ENCODE data around the gene MRC1.
A peak's percentile ranks its signal among the peaks of the same experiment; 100 is the strongest.

MRC1 gene

GRCh38 chr10:17850501-17850900 is 41.4 kb downstream of the MRC1 start:
- no peak overlapping the region for H3K4me3 ChIP-seq (ENCODE audit: low read depth, low read length)
- no peak for TF ChIP-seq CTCF (IDR thresholded peaks at IDR 0.05; ENCODE audit: low read depth, low read length, missing control alignments)
- no peak for DNase-seq (ENCODE audit: low read depth)

GRCh38 chr10:17851611-17852010 is 42.5 kb downstream of the MRC1 start:
- H3K4me3 ChIP-seq (ENCODE audit: low read depth, low read length): no peak overlapping the region
- no peak for TF ChIP-seq CTCF (IDR thresholded peaks at IDR 0.05; ENCODE audit: low read depth, low read length, missing control alignments)
- no peak for DNase-seq (ENCODE audit: low read depth)

- DNase-seq (ENCODE audit: low read depth): peak; percentile 8
- H3K4me3 ChIP-seq (ENCODE audit: low read depth, low read length): no peak overlapping the region
- no peak for TF ChIP-seq CTCF (IDR thresholded peaks at IDR 0.05; ENCODE audit: low read depth, low read length, missing control alignments)
Measured at GRCh38 chr10:17854044-17854652, 45.0 kb downstream of the MRC1 start.

GRCh38 chr10:17857040-17857439 is 47.9 kb downstream of the MRC1 start:
- TF ChIP-seq CTCF (IDR thresholded peaks at IDR 0.05; ENCODE audit: low read depth, low read length, missing control alignments): no peak
- DNase-seq (ENCODE audit: low read depth): no peak
- no peak overlapping the region for H3K4me3 ChIP-seq (ENCODE audit: low read depth, low read length)

- no peak for DNase-seq (ENCODE audit: low read depth)
- no peak for TF ChIP-seq CTCF (IDR thresholded peaks at IDR 0.05; ENCODE audit: low read depth, low read length, missing control alignments)
- H3K4me3 ChIP-seq (ENCODE audit: low read depth, low read length): no peak overlapping the region
Measured at GRCh38 chr10:17859492-17860156, 50.5 kb downstream of the MRC1 start.

- no peak for TF ChIP-seq CTCF (IDR thresholded peaks at IDR 0.05; ENCODE audit: low read depth, low read length, missing control alignments)
- H3K4me3 ChIP-seq (ENCODE audit: low read depth, low read length): no peak overlapping the region
- no peak for DNase-seq (ENCODE audit: low read depth)
Measured at GRCh38 chr10:17861760-17862159, 52.6 kb downstream of the MRC1 start.

- no peak for DNase-seq (ENCODE audit: low read depth)
- TF ChIP-seq CTCF (IDR thresholded peaks at IDR 0.05; ENCODE audit: low read depth, low read length, missing control alignments): no peak
- H3K4me3 ChIP-seq (ENCODE audit: low read depth, low read length): no peak overlapping the region
Measured at GRCh38 chr10:17865351-17865750, 56.2 kb downstream of the MRC1 start.
